ENCODE results near the gene IMP3.

Gene IMP3

GRCh38 chr15:75676688-75677464 lies 36.9 kb upstream of the IMP3 start:
- no peak for DNase-seq (ENCODE audit: low spot score)
- TF ChIP-seq, protein P1, sequence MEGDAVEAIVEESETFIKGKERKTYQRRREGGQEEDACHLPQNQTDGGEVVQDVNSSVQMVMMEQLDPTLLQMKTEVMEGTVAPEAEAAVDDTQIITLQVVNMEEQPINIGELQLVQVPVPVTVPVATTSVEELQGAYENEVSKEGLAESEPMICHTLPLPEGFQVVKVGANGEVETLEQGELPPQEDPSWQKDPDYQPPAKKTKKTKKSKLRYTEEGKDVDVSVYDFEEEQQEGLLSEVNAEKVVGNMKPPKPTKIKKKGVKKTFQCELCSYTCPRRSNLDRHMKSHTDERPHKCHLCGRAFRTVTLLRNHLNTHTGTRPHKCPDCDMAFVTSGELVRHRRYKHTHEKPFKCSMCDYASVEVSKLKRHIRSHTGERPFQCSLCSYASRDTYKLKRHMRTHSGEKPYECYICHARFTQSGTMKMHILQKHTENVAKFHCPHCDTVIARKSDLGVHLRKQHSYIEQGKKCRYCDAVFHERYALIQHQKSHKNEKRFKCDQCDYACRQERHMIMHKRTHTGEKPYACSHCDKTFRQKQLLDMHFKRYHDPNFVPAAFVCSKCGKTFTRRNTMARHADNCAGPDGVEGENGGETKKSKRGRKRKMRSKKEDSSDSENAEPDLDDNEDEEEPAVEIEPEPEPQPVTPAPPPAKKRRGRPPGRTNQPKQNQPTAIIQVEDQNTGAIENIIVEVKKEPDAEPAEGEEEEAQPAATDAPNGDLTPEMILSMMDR (IDR thresholded peaks at IDR 0.05; ENCODE audit: extremely low read depth, insufficient read depth, missing control alignments): no peak
- in situ Hi-C loops (cut with MboI; ENCODE audit: low pct_unique_long_range_greater_than_20kb, low sequenced_read_pairs, unreplicated experiment): no loop called here

GRCh38 chr15:75675579-75676404 lies 35.8 kb upstream of the IMP3 start:
- TF ChIP-seq, protein P1 (IDR thresholded peaks at IDR 0.05; ENCODE audit: extremely low read depth, insufficient read depth, missing control alignments): no peak
- in situ Hi-C loops (cut with MboI; ENCODE audit: low pct_unique_long_range_greater_than_20kb, low sequenced_read_pairs, unreplicated experiment): no loop called here
- no peak for DNase-seq (ENCODE audit: low spot score)

DNA sequence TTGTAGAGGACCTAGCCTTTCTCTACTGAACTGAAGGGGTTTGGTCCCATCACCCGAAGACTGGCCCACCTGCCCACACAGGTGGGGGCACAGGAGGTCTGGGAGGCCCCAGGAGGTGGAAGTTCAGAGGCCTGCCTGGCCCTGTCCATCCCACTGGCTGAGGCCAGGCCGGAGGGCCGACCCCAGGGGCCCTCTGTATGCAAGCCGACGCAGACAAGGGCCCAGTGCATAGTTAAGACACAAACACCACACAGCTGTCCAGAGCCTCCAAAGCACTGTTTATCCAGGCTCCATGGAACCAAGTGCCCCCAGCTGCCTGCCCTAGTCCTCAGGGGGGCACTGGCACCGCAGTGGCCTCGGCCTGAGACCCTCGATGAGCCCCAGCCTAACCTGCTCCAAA lies 34.3 kb upstream of the IMP3 start:
- in situ Hi-C loops (cut with MboI; ENCODE audit: low pct_unique_long_range_greater_than_20kb, low sequenced_read_pairs, unreplicated experiment): no loop called here
- no peak for DNase-seq (ENCODE audit: low spot score)
- TF ChIP-seq, protein P1 (IDR thresholded peaks at IDR 0.05; ENCODE audit: extremely low read depth, insufficient read depth, missing control alignments): no peak

DNA sequence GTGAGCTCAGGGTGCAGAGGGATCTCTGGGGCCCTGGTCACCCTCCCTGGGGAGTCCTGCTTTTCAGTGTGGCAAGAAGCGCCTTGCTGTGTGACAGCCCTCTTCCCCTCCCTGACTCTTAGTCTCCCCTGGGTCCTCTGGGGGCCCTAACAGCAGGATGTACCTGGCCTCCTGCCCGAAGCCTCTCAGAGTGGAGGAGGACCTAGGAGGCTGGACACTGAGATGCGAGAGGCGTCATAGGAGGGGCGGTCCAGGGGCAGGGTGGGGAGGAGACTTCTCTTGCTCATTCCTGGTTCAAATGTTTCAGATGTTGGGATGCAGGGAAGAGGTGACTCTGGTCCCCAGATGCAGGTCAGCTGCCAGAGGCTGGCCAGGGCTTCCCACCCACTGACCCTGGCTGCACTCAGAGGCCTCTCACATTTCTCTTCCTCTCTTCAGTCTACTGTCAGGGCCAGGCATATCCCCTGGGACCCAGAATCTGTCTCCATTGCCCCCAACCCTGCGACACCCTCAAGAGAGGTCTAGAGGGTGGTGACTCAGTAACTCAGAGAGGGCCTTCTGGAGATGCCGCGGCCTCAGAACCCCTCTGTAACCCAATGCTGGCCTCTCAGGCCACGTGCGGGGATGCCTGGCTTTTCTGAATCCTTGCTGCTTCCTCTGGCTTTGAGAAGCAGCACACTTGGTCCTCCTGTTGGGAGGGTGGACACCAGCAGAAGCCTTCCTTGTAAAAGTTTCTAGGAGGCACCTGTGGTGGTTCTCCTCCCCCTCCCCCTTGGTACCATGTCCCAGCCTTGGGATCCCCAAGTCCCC lies 33.6 kb upstream of the IMP3 start:
- in situ Hi-C loops (cut with MboI; ENCODE audit: low pct_unique_long_range_greater_than_20kb, low sequenced_read_pairs, unreplicated experiment): no loop called here
- DNase-seq (ENCODE audit: low spot score): no peak
- TF ChIP-seq, protein P1 (IDR thresholded peaks at IDR 0.05; ENCODE audit: extremely low read depth, insufficient read depth, missing control alignments): no peak

- in situ Hi-C loops (cut with MboI; ENCODE audit: low pct_unique_long_range_greater_than_20kb, low sequenced_read_pairs, unreplicated experiment): no loop called here
- TF ChIP-seq, protein P1 (IDR thresholded peaks at IDR 0.05; ENCODE audit: extremely low read depth, insufficient read depth, missing control alignments): no peak
- no peak for DNase-seq (ENCODE audit: low spot score)
These were observed 32.8 kb upstream of the IMP3 start for GRCh38 chr15:75672646-75673425.
